HUDEP-2 (cell line): ENCODE data around the gene GABRB3.

Experiments
- DNase-seq, 76 experiments: peaks; one replicate each; lab custom pipeline; 2025; ENCODE audit not compliant: unreplicated experiment in 76 of 76; lab: John Stamatoyannopoulos, UW

Gene GABRB3

DNA sequence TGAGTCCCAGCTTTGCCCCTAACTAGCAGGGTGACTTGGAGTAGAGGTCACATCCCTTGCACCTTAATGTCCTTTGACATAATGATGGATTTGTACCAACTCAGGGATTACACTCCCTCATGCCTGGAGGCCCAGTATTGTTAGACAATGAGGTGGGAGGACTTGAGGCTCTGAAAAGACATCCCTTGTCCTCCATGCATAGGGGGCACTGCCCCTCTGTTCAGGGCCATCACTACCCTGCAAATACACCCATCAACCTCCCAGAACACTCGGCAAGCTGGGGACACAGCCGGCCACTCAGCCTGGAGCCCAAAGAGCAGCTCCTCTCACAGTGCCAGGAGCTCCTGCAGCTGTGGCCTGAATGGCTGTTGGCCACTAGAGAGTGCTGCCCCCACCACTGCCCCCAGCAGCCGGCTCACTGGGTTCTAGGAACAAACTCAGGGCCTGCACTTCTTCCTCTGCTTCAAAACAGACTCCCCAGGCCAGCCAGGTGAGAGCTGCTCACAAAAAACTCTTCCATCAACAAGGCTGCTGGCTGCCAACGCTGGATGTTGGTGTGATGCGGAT, 90.2 kb downstream of the GABRB3 start:
- no peak for DNase-seq

DNA sequence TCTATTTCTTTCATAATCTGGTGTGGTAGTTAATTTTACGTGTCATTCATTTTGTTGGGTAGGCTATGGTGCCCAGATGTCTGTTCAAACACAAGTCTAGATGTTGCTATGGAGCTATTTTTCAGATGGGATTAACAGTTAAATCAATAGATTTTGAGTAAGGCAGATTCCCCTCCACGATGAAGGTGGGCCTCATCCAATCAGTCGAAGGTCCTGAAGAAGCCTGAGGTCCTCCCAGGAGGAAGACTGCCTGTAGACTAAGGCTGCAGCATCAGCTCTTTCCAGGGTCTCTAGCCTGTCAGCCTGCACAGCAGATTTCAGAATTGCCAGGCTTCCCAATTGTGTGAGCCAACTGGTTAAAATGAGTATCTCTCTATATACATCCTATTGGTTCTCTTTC, 92.9 kb downstream of the GABRB3 start:
- no peak for DNase-seq

DNA sequence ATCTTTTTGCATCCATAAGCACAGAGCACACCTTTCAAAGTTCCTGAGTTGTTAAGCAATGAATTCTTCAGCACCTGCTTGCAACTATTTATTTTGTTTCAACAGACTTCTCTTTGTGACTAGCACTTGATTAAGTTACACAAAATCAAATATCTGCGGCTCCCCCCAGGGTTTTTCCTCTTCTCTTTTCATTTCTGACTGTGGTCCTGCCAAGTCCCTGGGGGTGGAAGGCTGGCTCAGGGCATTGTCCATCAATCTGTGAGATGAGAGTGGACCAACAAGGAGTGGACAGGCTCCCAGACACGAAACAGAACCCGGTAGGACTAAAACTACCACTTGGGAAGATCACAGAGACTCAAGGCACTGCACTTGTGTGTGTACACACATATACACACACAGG, 96.8 kb downstream of the GABRB3 start:
- no peak for DNase-seq

DNA sequence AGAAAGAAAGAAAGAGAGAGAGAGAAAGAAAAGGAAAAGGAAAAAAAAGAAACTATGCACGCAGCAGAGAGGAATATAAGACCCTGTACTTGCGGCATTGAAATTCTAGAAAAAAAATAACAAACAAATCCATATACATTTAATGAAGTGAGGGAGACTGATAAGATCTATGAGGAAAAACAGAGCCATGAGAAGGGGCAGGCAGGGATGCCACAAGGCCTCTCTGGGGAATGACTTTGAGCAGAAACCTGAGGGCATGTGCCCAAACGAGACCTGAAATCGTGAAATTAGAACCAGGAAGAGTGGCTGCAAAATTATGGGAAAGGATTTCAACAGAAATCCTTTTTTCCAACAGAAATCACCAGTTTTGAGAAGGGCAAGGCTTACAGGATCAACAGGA, 98.4 kb downstream of the GABRB3 start:
- DNase-seq, result no peak

DNA sequence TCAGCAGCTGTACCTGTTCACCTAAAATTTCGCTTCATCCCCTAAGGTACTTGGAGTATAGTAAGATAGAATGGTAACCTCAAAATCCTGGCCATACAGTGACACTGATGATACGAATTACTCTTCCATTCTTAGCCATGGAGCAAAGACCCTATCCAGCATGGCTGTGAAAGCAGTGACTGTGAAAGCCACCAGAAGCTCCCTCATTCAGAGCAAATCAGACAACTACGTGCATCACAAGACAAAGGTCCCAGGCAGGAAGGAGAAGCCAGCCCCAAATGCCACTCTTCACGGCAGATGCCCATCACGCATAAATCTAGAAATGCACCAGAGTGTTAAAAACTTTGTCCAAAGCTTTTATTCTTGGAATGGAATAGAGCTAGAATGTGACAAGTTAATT, 99.4 kb downstream of the GABRB3 start:
- no peak for DNase-seq

DNA sequence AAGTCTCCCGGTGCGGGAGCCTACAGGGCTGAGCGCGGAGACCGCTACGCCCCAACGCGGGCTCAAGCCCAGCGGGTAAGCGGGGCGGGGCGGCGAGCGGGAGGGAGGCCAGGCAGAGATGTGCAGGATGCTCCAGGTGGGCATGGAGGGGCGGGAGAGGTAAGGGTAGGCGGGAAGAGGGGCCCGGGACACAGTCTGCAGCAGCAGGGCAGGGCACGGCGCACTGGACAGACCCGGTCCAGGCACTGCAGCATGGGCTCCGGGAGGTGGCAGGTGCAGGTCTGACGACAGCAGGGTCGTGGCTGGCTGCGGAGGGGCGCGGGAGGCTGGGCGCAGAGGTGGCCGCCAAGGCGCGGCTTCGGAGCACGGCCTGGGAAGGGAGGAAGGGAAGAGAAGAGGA, 102.8 kb downstream of the GABRB3 start:
- DNase-seq, result no peak

DNA sequence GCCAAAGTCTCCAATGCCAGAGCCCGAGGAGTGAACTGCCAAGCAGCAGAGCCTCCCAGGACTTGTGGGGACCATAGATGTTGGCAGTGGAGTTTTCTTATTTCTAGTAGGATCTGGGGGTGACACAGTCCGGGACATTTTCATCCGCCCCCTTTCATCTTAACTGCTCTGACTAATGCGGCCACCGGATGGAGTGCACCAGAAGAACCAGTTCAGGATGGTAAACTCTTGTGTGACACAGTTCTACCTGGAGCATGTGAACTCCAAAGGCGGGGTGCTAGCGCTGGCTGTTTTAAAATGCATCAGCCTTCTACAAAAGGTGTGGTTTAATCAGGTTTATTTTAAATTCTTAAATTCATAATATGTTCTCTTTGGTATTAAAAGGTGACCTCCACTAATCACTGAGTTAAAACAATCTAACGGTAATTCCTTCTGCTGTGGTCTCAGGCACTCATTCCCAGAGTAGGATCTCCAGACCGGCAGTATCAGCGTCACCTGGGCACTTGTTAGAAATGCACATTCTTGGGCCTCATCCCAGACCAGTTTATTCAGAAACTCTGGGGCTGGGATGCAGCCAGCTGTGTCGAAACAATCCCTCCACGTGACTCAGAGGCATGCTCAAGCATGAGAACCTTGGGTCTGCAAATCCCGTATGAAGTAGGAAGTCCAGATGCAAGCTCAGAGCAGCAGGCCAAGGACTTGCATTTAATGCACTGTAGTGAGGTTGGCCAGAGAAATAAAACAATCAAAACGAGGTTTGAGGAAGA, 105.5 kb downstream of the GABRB3 start:
- no peak for DNase-seq

DNA sequence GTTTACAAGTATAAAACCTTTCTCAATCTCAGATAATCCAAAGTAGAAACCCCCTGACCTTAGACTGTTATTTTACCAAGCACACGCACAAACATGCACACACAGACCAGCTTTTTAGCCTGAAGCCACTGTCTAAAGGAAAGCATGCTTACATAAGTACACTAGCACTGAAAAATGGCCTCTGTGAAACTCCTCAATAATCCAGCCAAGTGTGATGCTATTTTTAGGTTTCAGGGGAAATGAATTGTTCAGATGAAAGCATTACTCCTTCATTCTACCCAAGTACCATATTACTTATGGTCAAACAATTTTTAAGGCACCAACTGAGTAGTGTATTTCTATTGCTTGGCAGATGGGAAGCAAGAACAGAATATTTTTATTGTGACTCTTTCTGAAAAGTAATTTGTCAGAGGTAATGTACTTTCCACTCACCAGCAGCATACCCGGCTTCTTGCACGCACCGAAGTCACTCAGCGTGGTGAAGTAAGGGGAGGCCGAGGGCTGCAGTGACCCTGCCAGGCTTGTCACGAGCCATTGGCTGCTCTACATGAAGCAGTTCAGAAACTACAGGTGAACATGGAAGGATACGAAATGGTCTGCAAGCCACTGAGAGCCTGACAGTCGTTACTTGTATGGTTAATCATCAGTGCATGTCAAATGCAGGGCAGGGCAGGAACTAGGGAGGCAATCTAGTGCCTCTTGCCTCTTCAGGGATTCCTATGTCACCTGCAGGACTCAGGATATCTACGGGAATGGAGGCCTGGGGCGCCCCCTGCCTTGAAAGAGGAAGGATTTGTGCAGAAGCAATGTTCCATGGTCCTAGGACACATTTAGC, 106.7 kb downstream of the GABRB3 start:
- peak in 11 of 76 experiments; percentile 1 to 25 (median 7) for DNase-seq

DNA sequence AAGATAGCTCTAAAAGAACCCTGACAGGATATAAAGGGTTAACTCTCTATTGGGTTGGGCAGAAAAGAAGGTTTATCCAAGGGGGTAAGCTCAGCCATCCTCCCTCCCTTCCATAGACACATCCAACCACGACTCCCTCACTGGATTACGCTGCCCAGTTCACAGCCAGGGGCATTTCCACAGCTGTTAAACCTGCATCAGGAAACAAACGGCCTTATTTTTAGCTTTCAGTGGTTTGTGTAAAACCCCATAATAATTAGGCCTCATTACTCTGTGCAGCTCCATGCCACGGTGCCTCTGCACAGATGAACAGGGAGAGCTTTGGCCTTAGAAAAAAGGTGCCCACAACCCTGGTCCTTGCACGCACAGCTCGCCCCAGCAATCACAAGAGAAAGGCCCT, 110.6 kb downstream of the GABRB3 start:
- DNase-seq, result no peak

DNA sequence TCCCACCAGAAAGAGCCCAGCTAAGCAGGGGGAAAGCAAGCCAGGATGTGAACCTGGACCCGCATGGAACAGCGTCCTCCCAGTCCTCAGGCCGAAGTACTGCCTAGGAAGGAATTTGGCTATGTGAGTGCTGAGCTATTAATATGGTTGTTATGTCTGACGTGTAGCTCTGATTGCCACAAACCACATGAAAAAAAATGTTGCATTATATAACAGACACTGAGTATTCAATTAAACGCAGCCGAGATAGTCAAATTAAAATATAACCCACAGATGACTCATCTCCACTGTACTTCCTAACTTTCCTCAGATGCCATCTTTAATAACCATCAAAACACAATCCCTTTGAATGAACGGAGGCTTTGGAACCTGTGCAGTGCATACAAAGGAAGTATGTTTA, 111.1 kb downstream of the GABRB3 start:
- DNase-seq, result no peak

DNA sequence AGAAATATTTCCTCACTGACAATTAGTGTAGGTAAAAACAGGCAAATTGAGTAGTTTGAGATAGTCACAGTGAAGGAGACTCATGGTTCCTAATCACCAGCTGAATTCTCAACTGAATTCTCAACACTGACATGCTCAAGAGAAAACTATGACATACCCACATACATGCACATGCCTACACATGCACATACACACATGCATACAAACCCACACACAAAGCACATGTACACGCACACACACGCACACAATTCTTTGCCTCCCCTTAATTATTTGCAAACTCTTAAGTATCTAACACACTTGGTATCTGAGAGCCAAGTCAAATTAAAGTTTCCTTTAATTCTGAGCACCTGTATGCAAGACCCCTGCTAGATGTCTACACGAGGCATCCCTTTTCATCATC, 111.8 kb downstream of the GABRB3 start:
- no peak for DNase-seq

DNA sequence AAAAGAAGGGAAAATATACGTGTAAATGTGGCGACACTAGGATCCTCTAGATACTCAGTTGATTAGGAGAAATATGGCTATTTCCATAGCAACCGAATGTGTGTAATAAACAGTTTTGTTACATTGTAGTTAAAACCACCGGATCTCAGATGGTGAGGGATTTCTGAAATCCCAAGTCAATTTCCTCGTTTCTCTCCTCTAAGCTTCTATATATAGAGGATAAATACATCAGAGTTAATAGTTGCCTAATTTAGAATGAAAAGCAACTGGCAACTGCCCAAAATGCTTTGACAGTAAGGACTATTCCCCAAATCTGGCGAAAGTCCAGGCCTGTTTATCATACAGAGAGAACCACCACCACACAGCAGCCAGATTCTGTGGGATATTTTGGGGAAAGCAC, 112.6 kb downstream of the GABRB3 start:
- no peak for DNase-seq

DNA sequence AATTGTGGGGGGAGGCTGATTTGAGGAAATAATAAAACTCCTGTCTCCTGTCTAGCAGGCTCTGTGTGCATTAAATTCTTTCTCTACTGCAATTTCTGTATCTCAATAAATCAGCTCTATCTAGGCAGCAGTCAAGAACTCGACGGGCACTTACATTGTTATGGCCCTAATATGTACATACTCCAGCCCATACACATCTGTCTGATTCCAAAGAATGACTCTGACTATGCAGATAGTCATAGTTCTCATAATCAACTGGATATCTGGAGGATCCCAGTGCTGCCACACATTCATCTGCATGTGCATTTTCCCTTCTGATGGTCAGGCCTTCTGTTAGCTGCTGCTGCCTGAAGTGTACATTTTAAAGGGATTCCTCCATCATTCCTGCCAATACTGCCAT, 114.6 kb downstream of the GABRB3 start:
- DNase-seq, result no peak

DNA sequence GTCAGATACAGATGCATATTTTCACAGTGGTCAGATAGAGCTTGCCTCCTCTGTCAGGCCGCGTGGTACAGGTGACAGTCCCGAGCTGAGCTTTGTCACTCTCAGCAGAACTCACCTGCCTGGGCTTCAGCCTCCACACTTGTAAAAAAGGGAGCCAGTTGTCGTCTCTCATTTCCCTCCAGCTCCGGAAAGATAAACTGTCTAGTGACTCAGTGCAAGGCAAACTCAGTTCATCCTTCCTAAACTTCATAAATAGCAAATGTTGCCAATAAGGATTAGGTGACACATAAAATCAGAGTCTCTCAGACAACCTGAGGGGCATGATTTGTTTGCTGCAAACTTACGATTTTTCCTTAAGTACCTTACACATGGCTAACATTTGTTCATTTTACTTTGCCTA, 116.8 kb downstream of the GABRB3 start:
- no peak for DNase-seq

DNA sequence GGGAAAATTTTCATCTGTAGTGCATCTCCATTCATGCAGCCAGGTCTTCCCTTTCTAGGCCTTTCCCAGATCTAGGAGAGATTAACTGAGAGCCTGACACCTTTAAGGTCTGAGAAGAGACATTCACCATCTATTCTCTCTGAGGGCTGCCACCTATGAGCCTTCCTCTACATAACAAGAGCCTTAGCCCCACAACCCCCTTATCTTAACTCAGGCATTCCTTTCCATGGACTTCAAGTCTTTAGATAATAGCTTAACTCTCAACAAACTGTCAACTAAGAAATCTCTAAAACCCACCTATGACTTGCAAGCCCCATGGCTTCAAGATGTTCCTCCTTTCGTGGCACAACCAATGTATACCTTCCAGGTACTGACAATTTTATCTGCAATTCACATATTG, 121.0 kb downstream of the GABRB3 start:
- DNase-seq, result no peak

DNA sequence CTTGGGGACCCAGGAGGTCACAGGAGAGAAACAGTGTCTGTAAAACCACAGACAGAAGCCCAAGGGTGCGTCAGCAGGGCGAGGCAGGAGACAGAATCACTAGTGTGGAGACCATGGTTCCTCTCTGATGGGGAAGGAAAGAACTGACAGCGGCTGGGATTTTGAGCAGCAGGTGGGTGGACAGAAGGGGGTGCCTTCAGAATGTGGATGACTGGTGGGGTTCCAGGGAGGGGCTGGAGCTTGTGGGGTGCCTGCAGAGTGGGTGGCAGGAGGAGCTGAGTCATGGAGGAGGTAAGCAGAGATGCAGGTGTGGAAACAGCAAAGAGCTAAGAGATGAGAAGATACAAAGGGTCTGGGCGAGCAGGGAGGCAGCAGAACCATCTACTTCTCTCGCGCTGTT, 124.2 kb downstream of the GABRB3 start:
- no peak for DNase-seq

DNA sequence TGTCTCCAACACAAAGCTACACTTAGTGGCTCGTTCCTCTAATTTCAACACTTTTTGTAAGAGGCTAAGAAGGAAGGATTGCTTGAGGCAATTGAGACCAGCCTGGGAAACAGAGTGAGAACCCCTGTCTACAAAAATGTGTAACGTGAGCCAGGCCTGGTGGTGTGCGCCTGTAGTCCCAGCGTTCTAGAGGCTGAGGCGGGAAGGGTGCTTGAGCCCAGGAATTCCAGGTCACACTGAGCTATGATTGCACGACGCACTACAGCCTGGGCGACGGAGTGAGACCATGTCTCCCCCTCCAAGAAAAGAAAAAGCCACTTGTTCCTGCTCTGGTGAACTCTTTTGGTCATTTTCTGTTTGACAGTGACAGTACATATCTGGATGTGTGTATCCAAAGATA, 127.9 kb downstream of the GABRB3 start:
- no peak for DNase-seq

DNA sequence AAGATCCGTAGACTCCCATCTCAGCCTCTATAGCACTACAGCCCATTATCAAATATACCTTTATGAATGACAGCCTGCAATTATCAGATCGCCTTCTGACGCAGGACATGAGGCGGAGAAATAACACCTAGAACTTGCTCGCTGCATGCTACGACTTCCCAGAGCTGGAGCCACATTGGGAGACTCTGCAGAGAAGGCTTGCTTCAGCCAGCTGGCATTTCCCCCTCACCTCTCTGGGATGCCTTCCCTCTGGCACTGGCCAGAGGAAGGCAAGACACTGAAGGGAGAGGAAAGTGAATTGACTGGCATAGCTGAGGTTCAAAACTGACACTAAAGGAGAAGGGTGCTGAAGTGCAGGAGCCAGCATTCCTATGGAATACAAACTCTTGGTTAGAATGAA, 131.7 kb downstream of the GABRB3 start:
- DNase-seq, result no peak

DNA sequence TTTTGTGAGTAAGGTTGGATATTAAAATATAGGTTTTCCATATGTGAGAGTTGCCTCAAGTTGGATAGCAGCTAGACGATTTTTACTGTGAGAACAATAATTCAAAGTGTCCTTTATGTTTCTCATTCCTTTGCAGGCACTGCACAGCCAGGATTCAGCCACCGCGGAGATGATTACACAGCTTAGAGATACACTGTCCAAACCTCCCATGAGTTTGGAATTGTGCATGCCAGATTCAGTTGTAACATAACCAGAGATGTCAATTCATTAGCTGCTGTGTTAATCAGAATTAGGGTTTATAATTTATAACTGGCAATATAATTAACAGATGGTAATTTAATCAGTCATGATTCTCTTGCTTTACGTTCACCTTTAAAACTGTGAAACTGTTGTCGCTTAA, 132.3 kb downstream of the GABRB3 start:
- no peak for DNase-seq

DNA sequence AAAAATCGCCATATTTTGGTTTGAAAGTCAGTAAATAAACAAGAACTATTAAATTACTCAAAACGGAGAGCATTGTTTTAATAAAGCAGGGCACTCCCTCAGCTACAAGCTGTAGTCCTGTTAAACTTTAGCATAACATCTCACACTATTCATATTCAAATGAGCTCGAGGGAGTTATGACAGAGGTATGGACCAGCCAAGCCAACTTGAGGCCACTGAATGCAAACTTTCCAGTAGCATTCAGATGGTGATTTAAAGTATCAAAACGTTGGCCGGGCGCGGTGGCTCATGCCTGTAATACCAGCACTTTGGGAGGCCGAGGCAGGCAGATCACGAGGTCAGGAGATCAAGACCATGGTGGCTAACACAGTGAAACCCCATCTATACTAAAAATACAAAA, 132.9 kb downstream of the GABRB3 start:
- DNase-seq, result no peak

DNA sequence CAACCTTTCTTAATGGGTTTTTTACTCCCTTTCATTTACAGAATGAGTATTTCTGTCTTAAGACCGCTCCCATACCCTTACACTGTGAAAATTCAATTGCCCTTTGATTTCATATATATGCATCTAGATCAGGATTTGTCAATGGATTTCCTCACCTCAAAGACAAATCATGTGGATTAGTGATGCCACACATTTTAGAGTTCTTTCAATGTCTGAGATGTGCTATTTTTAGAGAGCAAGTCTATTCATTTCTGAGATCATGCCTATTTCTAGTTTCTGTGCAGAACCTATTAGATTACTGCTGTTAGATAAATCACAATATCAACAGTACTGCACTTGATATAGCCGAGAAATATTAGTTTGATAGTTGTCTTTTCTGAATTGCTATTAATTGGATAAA, 137.3 kb downstream of the GABRB3 start:
- DNase-seq, result no peak

DNA sequence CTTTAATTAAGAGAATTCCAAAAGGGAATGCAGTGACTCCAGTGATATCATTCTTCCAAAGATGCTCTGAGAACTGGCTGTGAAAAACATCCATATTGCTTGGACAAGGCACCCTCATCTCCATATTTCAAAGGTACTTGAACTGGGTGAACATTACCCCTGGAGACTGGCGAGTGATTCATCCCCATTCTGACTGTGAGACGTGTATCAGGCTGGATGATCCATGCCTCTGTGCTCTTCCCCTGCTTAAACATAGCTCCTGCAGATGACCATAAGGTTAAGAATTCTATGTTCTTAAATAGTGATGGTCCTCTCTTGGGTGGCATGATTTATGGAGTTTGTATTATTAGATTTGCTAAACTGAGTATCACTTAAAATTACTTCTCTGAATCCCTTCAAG, 137.8 kb downstream of the GABRB3 start:
- no peak for DNase-seq
